Adrenal gland (tissue), 5 donors: ENCODE results near the gene ABCD3.

ENCODE experiments used
- CTCF ChIP-seq, 6 experiments: fragments of 450-650 bp in 4 of 6; fragments of 200-600 bp in 2 of 6; sonication (generic) in 1 of 6; IDR thresholded peaks; 1 replicate in 5 of 6; 2 replicates in 1 of 6; pipeline versions ENCODE4 v1.5.1 to v1.8.0; 2016 to 2021; ENCODE audit warnings: antibody characterized with exemption in 6 of 6, mild to moderate bottlenecking in 2 of 6, moderate library complexity in 1 of 6
- POLR2A ChIP-seq, 2 donors: fragments of 450-650 bp; IDR thresholded peaks; one replicate each; pipeline ENCODE4 v1.6.1; 2017; ENCODE audit warnings: antibody characterized with exemption in 2 of 2, mild to moderate bottlenecking in 2 of 2, moderate library complexity in 1 of 2
- donor health status: DM: no; HTN: no; CAD: no.

GRCh38 chr1:94526152-94526980 is 108.2 kb downstream of the ABCD3 start:
- TF ChIP-seq CTCF (IDR thresholded peaks at IDR 0.05), result no peak
- TF ChIP-seq POLR2A (IDR thresholded peaks at IDR 0.05), result no peak
